Astrocyte of the spinal cord (primary cell): ENCODE data around the gene SLC9A4.

Experiments
- DNase-seq: peaks from one replicate; pipeline ENCODE4 v3.0.0; 2011; ENCODE audit warnings: low read depth, low spot score
- H3K4me3 ChIP-seq: 2 replicates; pipeline ENCODE4 v1.5.1; 2011; ENCODE audit warnings: low read depth, mild to moderate bottlenecking, low read length, moderate library complexity
- CTCF ChIP-seq: IDR thresholded peaks from 2 replicates; pipeline ENCODE4 v1.5.1; 2012; ENCODE audit warnings: low read depth, mild to moderate bottlenecking, low read length, inconsistent platforms
- in situ Hi-C: cut with HindIII; loops from 2 replicates; pipeline ENCODE4 v1.10.0; 2017; ENCODE audit warnings: low sequenced_read_pairs

The SLC9A4 gene

GRCh38 chr2:102575888-102576287 is 102.9 kb downstream of the SLC9A4 start:
- no peak overlapping the region for H3K4me3 ChIP-seq
- in situ Hi-C loops, result no loop called here
- TF ChIP-seq CTCF, result no peak
- DNase-seq, result no peak

- DNase-seq, result no peak
- H3K4me3 ChIP-seq, result no peak overlapping the region
- in situ Hi-C loops, result no loop called here
- TF ChIP-seq CTCF, result no peak
Observed at GRCh38 chr2:102578376-102578775, 105.3 kb downstream of the SLC9A4 start.

GRCh38 chr2:102581911-102582310 is 108.9 kb downstream of the SLC9A4 start:
- no peak for DNase-seq
- in situ Hi-C loops, result no loop called here
- TF ChIP-seq CTCF, result no peak
- no peak overlapping the region for H3K4me3 ChIP-seq

GRCh38 chr2:102582845-102583244 is 109.8 kb downstream of the SLC9A4 start:
- no peak for TF ChIP-seq CTCF
- no peak overlapping the region for H3K4me3 ChIP-seq
- no peak for DNase-seq
- in situ Hi-C loops, result no loop called here
